Smooth muscle cell (in vitro differentiated cells): ENCODE results near the gene FICD. TPM values are rescaled to one million over a fixed set of nuclear protein-coding genes. Genes with fewer than 3 reads are reported as not detected.

Experiments used
- DNase-seq: peaks from one replicate; lab custom pipeline; 2025; ENCODE audit not compliant: unreplicated experiment; lab: John Stamatoyannopoulos, UW
- H2AFZ ChIP-seq: fragments of 200-600 bp; sonication (generic); 2 replicates; pipeline ENCODE4 v1.6.0; 2016; ENCODE audit warnings: antibody characterized with exemption, low read depth, mild to moderate bottlenecking
- H3F3A ChIP-seq: fragments of 200-600 bp; sonication (generic); 2 replicates; pipeline ENCODE4 v1.6.0; 2017; ENCODE audit warnings: antibody characterized with exemption, low read depth
- H3K27ac ChIP-seq: fragments of 200-600 bp; sonication (generic); 2 replicates; pipeline ENCODE4 v1.5.1; 2016; ENCODE audit warnings: low read depth, mild to moderate bottlenecking
- H3K27me3 ChIP-seq: fragments of 200-600 bp; sonication (generic); 2 replicates; pipeline ENCODE4 v1.6.1; 2016; ENCODE audit warnings: low read depth, mild to moderate bottlenecking
- H3K36me3 ChIP-seq: fragments of 200-600 bp; sonication (generic); 2 replicates; pipeline ENCODE4 v1.5.1; 2016; ENCODE audit warnings: low read depth
- H3K4me1 ChIP-seq: fragments of 200-600 bp; sonication (generic); 2 replicates; pipeline ENCODE4 v1.5.1; 2016; ENCODE audit warnings: low read depth
- H3K4me2 ChIP-seq: fragments of 200-600 bp; sonication (generic); 2 replicates; pipeline ENCODE4 v1.6.0; 2016; ENCODE audit warnings: mild to moderate bottlenecking
- H3K4me3 ChIP-seq: fragments of 200-600 bp; sonication (generic); 2 replicates; pipeline ENCODE4 v1.5.1; 2016; ENCODE audit warnings: mild to moderate bottlenecking
- H3K79me2 ChIP-seq: fragments of 200-600 bp; sonication (generic); 2 replicates; pipeline ENCODE4 v1.6.0; 2016; ENCODE audit warnings: low read depth, mild to moderate bottlenecking
- H3K9ac ChIP-seq: fragments of 200-600 bp; sonication (generic); 2 replicates; pipeline ENCODE4 v1.6.0; 2016; ENCODE audit warnings: low read depth
- H3K9me3 ChIP-seq: fragments of 200-600 bp; sonication (generic); replicated peaks from 2 replicates; pipeline ENCODE4 v1.5.1; 2016; ENCODE audit warnings: low read depth
- H4K20me1 ChIP-seq: fragments of 200-600 bp; sonication (generic); 2 replicates; pipeline ENCODE4 v1.6.0; 2016; ENCODE audit warnings: low read depth
- CTCF ChIP-seq: fragments of 200-600 bp; sonication (generic); IDR thresholded peaks from 2 replicates; pipeline ENCODE4 v1.5.1; 2017; ENCODE audit warnings: borderline replicate concordance, mild to moderate bottlenecking, antibody characterized with exemption; ENCODE audit not compliant: insufficient read depth, poor library complexity, severe bottlenecking
- WGBS: methylation state at CpG from one replicate; pipeline ENCODE4 v1.1.7; 2016; ENCODE audit warnings: low lambda C conversion rate; 5-methylcytosine and 5-hydroxymethylcytosine counted together
- polyA plus RNA-seq: library from polyadenylated mRNA; unstranded; fragments of >200 nt; fragmentation: Nextera tagmentation; extraction: Ambion mirVana; gene quantifications from 2 replicates; pipeline ENCODE4 v1.2.1, GENCODE V29; 2016
- total RNA-seq: library from RNA; depleted of rRNA; stranded (reverse); fragments of >200 nt; gene quantifications from 2 replicates; pipeline ENCODE4 v1.2.3, GENCODE V29; 2014

Gene FICD
- total and polyA plus RNA-seq, 2 experiments from 2014 or later: 6.8 to 7.5 TPM

DNA sequence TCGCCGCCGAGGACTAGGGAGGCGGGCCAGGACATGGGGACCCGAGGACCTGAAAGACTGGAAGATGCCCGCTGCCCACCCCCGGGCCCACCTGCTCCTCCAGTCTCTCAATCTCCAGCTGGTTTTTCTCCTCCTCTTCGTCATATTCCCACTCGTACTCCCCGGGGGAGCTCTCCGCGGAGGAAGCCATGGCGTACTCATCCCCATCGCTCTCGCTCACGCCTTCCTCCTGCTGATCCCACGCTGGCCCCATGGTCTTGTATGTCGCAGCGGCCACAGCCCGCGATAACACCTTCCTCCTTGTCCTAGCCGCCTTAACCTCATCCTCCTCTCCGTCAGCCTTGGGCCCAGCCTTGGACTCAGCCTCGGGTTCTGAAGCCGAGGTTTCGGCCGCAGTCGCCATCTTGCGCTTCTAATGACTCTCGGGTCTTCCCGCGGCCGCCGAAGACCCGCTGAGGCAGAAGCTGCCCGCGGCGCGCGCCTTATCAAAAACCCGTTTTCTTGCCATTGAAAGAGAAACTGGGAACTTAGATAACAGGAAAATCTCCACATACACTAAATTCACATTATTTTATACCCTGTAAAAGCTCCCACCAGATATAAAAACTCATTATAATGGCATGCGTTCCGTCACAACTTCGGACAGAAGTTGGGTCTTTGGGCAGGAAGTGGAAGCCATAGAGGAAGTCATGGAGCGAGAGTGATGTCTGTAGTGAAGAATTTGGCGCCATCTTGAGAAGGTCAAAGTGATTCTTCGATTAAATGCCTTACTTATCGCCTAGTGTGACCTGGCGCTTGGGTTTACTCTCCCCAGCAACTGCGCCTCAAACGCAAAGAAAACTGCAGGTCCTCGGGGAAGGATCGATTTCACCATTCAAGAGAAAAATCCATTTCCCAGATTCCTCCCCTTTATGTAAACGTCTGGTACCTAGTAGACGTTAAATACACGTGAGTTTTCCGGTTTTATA lies 46.0 kb downstream of the FICD start, which contains the start of gene SART3:
Gene SART3 (minus strand): TSS at position 422 of the 968 bp plus-strand sequence. CDS start 19 bp downstream, at position 403.
- peak; percentile 35 for DNase-seq
- Histone ChIP-seq H4K20me1 (peaks cover 48% of the 10 kb centered on the region), H3K4me2 (peak within 1 kb of the TSS; percentile 95), H3K4me3 (peak within 1 kb of the TSS; percentile 81), H3K9me3 (no peaks in the 10 kb centered on the region), H3K9ac (peak within 1 kb of the TSS; percentile 95), H3K79me2 (peaks cover 63% of the 10 kb centered on the region), H3F3A (no peaks in the 10 kb centered on the region), H3K27me3 (no peaks in the 10 kb centered on the region), H3K4me1 (peaks cover 7% of the 10 kb centered on the region), H3K36me3 (no peaks in the 10 kb centered on the region), H3K27ac (peak within 1 kb of the TSS; percentile 92), H2AFZ (peak within 1 kb of the TSS; percentile 96)
- under 1% methylated on average over 57 of the region's 57 CpGs for WGBS
- no peak for TF ChIP-seq CTCF

DNA sequence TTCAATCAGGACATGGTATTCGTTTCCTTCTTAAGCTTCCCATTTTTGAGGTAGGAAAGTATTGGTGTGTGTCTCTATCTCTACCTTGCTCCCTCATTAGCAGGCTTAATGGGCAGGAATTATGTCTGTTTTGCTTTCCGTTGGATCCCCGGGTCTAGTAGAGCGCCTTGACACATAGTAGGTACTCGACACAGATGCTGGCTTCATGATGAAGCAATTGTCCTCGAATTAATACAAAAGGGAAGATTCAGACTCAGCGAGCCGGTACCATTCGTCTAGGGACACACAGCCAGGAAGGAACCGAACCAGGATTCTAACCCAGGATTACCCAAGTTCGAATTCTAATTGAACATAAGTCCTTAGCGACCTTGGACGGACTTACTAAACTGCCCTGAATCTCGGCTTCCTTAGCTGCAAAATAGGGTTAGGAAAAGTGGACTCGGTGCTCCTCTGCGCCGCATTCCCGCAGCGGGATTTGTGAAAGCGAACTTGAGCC lies 46.8 kb downstream of the FICD start:
- Histone ChIP-seq H3F3A (no peaks in the 10 kb centered on the region), H3K27me3 (no peaks in the 10 kb centered on the region), H2AFZ (peak overlapping the region; percentile 96), H3K9me3 (no peaks in the 10 kb centered on the region), H3K9ac (peak overlapping the region; percentile 95), H4K20me1 (peaks cover 40% of the 10 kb centered on the region), H3K4me1 (peaks cover 7% of the 10 kb centered on the region), H3K4me2 (peak overlapping the region; percentile 95), H3K36me3 (no peaks in the 10 kb centered on the region), H3K4me3 (peak overlapping the region; percentile 81), H3K79me2 (peaks cover 55% of the 10 kb centered on the region), H3K27ac (peak overlapping the region; percentile 92)
- no peak for TF ChIP-seq CTCF
- 2% methylated on average over 20 of the region's 20 CpGs for WGBS
- DNase-seq: no peak

GRCh38 chr12:108562348-108563135 lies 47.5 kb downstream of the FICD start, which contains the start of gene ISCU:
ISCU (plus strand) TSS chr12:108562596; CDS start chr12:108562623, 27 bp downstream.
- Histone ChIP-seq H3K27me3 (no peaks in the 10 kb centered on the region), H3K4me3 (peak within 1 kb of the TSS; percentile 81), H3K9ac (peak within 1 kb of the TSS; percentile 95), H3K4me1 (peaks cover 7% of the 10 kb centered on the region), H3K27ac (peak within 1 kb of the TSS; percentile 92), H3F3A (no peaks in the 10 kb centered on the region), H4K20me1 (peaks cover 33% of the 10 kb centered on the region), H3K79me2 (peaks cover 48% of the 10 kb centered on the region), H3K36me3 (no peaks in the 10 kb centered on the region), H2AFZ (peak within 1 kb of the TSS; percentile 96), H3K9me3 (no peaks in the 10 kb centered on the region), H3K4me2 (peak within 1 kb of the TSS; percentile 95)
- TF ChIP-seq CTCF: no peak
- DNase-seq: peak; percentile 96
- WGBS: 2% methylated on average over 38 of the region's 72 CpGs
